Measurements from ENCODE around the gene TTC28.

The TTC28 gene

GRCh38 chr22:28282405-28283067 lies 397.1 kb downstream of the TTC28 start (continued):
- TF ChIP-seq ZNF518A (tag by site-specific recombination; conservative IDR thresholded peaks at IDR 0.05; ENCODE audit: low read depth), result no peak
- TF ChIP-seq ZNF140 (tag by site-specific recombination; IDR thresholded peaks at IDR 0.05), result no peak
- no peak for TF ChIP-seq ZFP37 (tag by site-specific recombination; IDR thresholded peaks at IDR 0.05)
- TF ChIP-seq ZBTB26 (tag by site-specific recombination; optimal IDR thresholded peaks at IDR 0.05), result no peak
- TF ChIP-seq BCL6B (tag by site-specific recombination; IDR thresholded peaks at IDR 0.05), result no peak
- TF ChIP-seq ZNF580 (tag by site-specific recombination; IDR thresholded peaks at IDR 0.05), result no peak
- no peak for TF ChIP-seq ZNF792 (tag by site-specific recombination; IDR thresholded peaks at IDR 0.05)
- TF ChIP-seq ZSCAN4 (tag by site-specific recombination; IDR thresholded peaks at IDR 0.05), result no peak
- TF ChIP-seq ZNF76 (tag by site-specific recombination; IDR thresholded peaks at IDR 0.05; ENCODE audit: borderline replicate concordance, low read depth), result no peak
- no peak for TF ChIP-seq ZNF610 (tag by site-specific recombination; IDR thresholded peaks at IDR 0.05; ENCODE audit: borderline replicate concordance)

- ChIA-PET POLR2A (no interaction called here), CTCF (interaction anchor here (0.5 kb wide), 1 partner anchor 600 kb away, joined by 3 read pairs; no protein-coding TSS in a partner anchor)
- Histone ChIP-seq H3K4me3 (ENCODE audit: low read depth, low read length) (no peak overlapping the region), H3K9me3 (ENCODE audit: control insufficient read depth, insufficient read depth, low read depth, low read length) (no peaks in the 10 kb centered on the region), H3K4me1 (ENCODE audit: control insufficient read depth, insufficient read depth, low read length) (peaks cover 3% of the 10 kb centered on the region; the same call in 1 of the 2 replicates), H3K27ac (ENCODE audit: extremely low read depth, low read depth, low read length) (no peak overlapping the region), H3K36me3 (ENCODE audit: control insufficient read depth in 2 of 2, insufficient read depth in 1 of 2, low read length in 2 of 2) (no peaks in the 10 kb centered on the region)
- TF ChIP-seq ZNF792 (tag by site-specific recombination; IDR thresholded peaks at IDR 0.05) (no peak), ZNF449 (tag by site-specific recombination; IDR thresholded peaks at IDR 0.05) (no peak), ZNF311 (tag by site-specific recombination; IDR thresholded peaks at IDR 0.05; ENCODE audit: borderline replicate concordance) (no peak)
Observed at GRCh38 chr22:28279888-28280287, 399.8 kb downstream of the TTC28 start.

Data from HEK293 (cell line).